IMR-90 (cell line): ENCODE results near the gene ST8SIA6.

ENCODE experiments used
- BHLHE40 ChIP-seq: fragments of 150-350 bp; IDR thresholded peaks from 2 replicates; pipeline ENCODE4 v1.6.1; 2016; ENCODE audit warnings: mild to moderate bottlenecking, low read depth, low read length
- CEBPB ChIP-seq: IDR thresholded peaks from 2 replicates; pipeline ENCODE4 v1.6.1; 2012; ENCODE audit warnings: low read depth, low read length, improper control_type of control experiment
- CTCF ChIP-seq: conservative IDR thresholded peaks from 2 replicates; pipeline ENCODE4 v1.5.1; 2012; ENCODE audit warnings: mild to moderate bottlenecking, low read depth, low read length, improper control_type of control experiment
- MAFK ChIP-seq: IDR thresholded peaks from 2 replicates; pipeline ENCODE4 v1.6.1; 2012; ENCODE audit warnings: low read depth, low read length, improper control_type of control experiment
- POLR2A ChIP-seq: IDR thresholded peaks from 2 replicates; pipeline ENCODE4 v1.6.1; 2012; ENCODE audit warnings: mild to moderate bottlenecking, low read depth, low read length
- RAD21 ChIP-seq: IDR thresholded peaks from 2 replicates; pipeline ENCODE4 v1.6.1; 2012; ENCODE audit warnings: low read length, improper control_type of control experiment
- SMC3 ChIP-seq: fragments of 150-350 bp; IDR thresholded peaks from 2 replicates; pipeline ENCODE4 v1.6.1; 2016; ENCODE audit warnings: low read depth, mild to moderate bottlenecking, antibody characterized with exemption, low read length, moderate library complexity

GRCh38 chr10:17475661-17476060, 21.3 kb upstream of the ST8SIA6 start:
- TF ChIP-seq CTCF (no peak), POLR2A (no peak), BHLHE40 (no peak), MAFK (no peak), CEBPB (no peak), SMC3 (no peak), RAD21 (no peak)
